Stomach (tissue), 9 donors: Measurements from ENCODE around the gene GAL3ST3. TPM values are rescaled to one million over a fixed set of nuclear protein-coding genes. Genes with fewer than 3 reads are reported as not detected.

Experiments used
- DNase-seq, 2 donors: peaks; one replicate each; pipeline versions ENCODE4 v3.0.0 to v3.0.0-alpha.2; 2013 to 2019
- H3K27ac ChIP-seq, 5 donors: fragments of 200-600 bp in 4 of 5; sonication (generic) in 4 of 5; one replicate each; pipeline ENCODE4 v1.5.1; 2013 to 2019; ENCODE audit warnings: mild to moderate bottlenecking in 1 of 5, moderate library complexity in 1 of 5
- H3K27me3 ChIP-seq, 3 donors: fragments of 200-600 bp; sonication (generic); one replicate each; pipeline ENCODE4 v1.5.1; 2017 to 2019; ENCODE audit warnings: mixed run types in 1 of 3
- H3K36me3 ChIP-seq, 4 donors: fragments of 200-600 bp; sonication (generic); 1 replicate in 3 of 4; 2 replicates in 1 of 4; pipeline ENCODE4 v1.5.1; 2016 to 2019
- H3K4me1 ChIP-seq, 4 donors: fragments of 200-600 bp; sonication (generic); one replicate each; pipeline ENCODE4 v1.5.1; 2016 to 2019
- H3K4me3 ChIP-seq, 4 donors: fragments of 200-600 bp; sonication (generic) in 3 of 4; one replicate each; pipeline ENCODE4 v1.5.1; 2016 to 2019; ENCODE audit warnings: mild to moderate bottlenecking in 1 of 4
- H3K9me3 ChIP-seq, 4 donors: fragments of 200-600 bp; sonication (generic); one replicate each; pipeline ENCODE4 v1.5.1; 2016 to 2019
- CTCF ChIP-seq, 7 experiments: fragments of 450-650 bp in 4 of 7; fragments of 200-600 bp in 3 of 7; sonication (generic) in 3 of 7; IDR thresholded peaks; one replicate each; pipeline ENCODE4 v1.5.1; 2016 to 2019; ENCODE audit warnings: antibody characterized with exemption in 7 of 7, control low read depth in 2 of 7, mild to moderate bottlenecking in 1 of 7
- EP300 ChIP-seq: sonication (generic); formaldehyde crosslinking; IDR thresholded peaks from one replicate; pipeline ENCODE4 v1.6.1; 2017; ENCODE audit warnings: antibody characterized with exemption
- POLR2A ChIP-seq, 4 donors: fragments of 450-650 bp; IDR thresholded peaks; one replicate each; pipeline ENCODE4 v1.6.1; 2016; ENCODE audit warnings: antibody characterized with exemption in 4 of 4, control low read depth in 2 of 4, mild to moderate bottlenecking in 1 of 4, moderate library complexity in 1 of 4
- POLR2AphosphoS5 ChIP-seq, 3 donors: sonication (generic); formaldehyde crosslinking; IDR thresholded peaks; one replicate each; pipeline ENCODE4 v1.6.1; 2016; ENCODE audit warnings: antibody characterized with exemption in 3 of 3
- WGBS, 5 donors: extraction: QIAGEN DNeasy Blood & Tissue Kit in 3 of 5; methylation state at CpG; one replicate each; pipeline versions ENCODE4 v1.1.5 to v1.1.7; 2013 to 2018; 5-methylcytosine and 5-hydroxymethylcytosine counted together
- intact Hi-C: fragments of 100-400 bp; cut with DNase I; formaldehyde crosslinking; loops from one replicate; pipeline ENCODE4 v1.15.1; 2023; ENCODE audit warnings: low total_unique reads
- polyA plus RNA-seq, 3 donors: library from polyadenylated mRNA; stranded (reverse); fragments of 200-250 nt; gene quantifications; one replicate each; pipeline ENCODE4 v1.2.3, GENCODE V29; 2013
- total RNA-seq, 5 donors: library from RNA; depleted of rRNA; stranded (reverse); fragments of >200 nt; gene quantifications; one replicate each; pipeline versions ENCODE4 v1.1.0 to v1.2.3, GENCODE V29; 2014 to 2016
- donor health status: healthy with polysubstance abuse.
- donor health status: Bipolar disorder and iron deficiency.
- donor health status: healthy.

The GAL3ST3 gene
- total and polyA plus RNA-seq, 8 donors: not detected

- Histone ChIP-seq H3K36me3 (peaks cover 53 to 64% (median 64%) of the 10 kb centered on the region in 4 donors), H3K27ac (peak overlapping the region in 4 of 5 donors; percentile 90 to 99 (median 95)), H3K27me3 (no peaks in the 10 kb centered on the region), H3K9me3 (no peaks in the 10 kb centered on the region), H3K4me3 (no peak overlapping the region), H3K4me1 (peaks cover 28 to 48% (median 47%) of the 10 kb centered on the region in 4 donors)
- DNase-seq: no peak
- WGBS, 5 donors: 75 to 100% (median 88%) methylated on average over 4 of the region's 4 CpGs
- TF ChIP-seq POLR2A (IDR thresholded peaks at IDR 0.05): no peak
- TF ChIP-seq POLR2AphosphoS5 (IDR thresholded peaks at IDR 0.05): no peak
- no peak for TF ChIP-seq EP300
- no peak for TF ChIP-seq CTCF (IDR thresholded peaks at IDR 0.05)
- intact Hi-C loops: no loop called here
Observed at GRCh38 chr11:66067640-66068039, 18.7 kb upstream of the GAL3ST3 start.

GRCh38 chr11:66066751-66067150, 17.8 kb upstream of the GAL3ST3 start:
- TF ChIP-seq CTCF (IDR thresholded peaks at IDR 0.05): no peak
- TF ChIP-seq EP300: no peak
- TF ChIP-seq POLR2A (IDR thresholded peaks at IDR 0.05): no peak
- no peak for TF ChIP-seq POLR2AphosphoS5 (IDR thresholded peaks at IDR 0.05)
- 71 to 88% (median 78%) methylated on average over 3 of the region's 3 CpGs for WGBS, 5 donors
- no peaks in the 10 kb centered on the region for H3K9me3 ChIP-seq
- peaks cover 26 to 41% (median 39%) of the 10 kb centered on the region in 4 donors for H3K4me1 ChIP-seq
- peaks cover 60 to 73% (median 73%) of the 10 kb centered on the region in 4 donors for H3K36me3 ChIP-seq
- intact Hi-C loops: no loop called here
- H3K4me3 ChIP-seq: no peak overlapping the region
- peak overlapping the region in 2 of 5 donors; percentile 2 to 48 for H3K27ac ChIP-seq
- no peak for DNase-seq
- no peaks in the 10 kb centered on the region for H3K27me3 ChIP-seq

GRCh38 chr11:66064571-66064970, 15.6 kb upstream of the GAL3ST3 start:
- Histone ChIP-seq H3K36me3 (peaks cover 82 to 95% (median 94%) of the 10 kb centered on the region in 4 donors), H3K27ac (no peak overlapping the region), H3K4me3 (no peak overlapping the region), H3K4me1 (peaks cover 19 to 26% (median 25%) of the 10 kb centered on the region in 4 donors), H3K9me3 (no peaks in the 10 kb centered on the region), H3K27me3 (no peaks in the 10 kb centered on the region)
- TF ChIP-seq POLR2AphosphoS5 (IDR thresholded peaks at IDR 0.05): no peak
- no peak for TF ChIP-seq EP300
- no peak for TF ChIP-seq CTCF (IDR thresholded peaks at IDR 0.05)
- TF ChIP-seq POLR2A (IDR thresholded peaks at IDR 0.05): no peak
- intact Hi-C loops: no loop called here
- no peak for DNase-seq
- WGBS, 5 donors: 97 to 100% (median 100%) methylated on average over 1 of the region's 1 CpG

- H3K36me3 ChIP-seq: peaks cover 88 to 100% (median 100%) of the 10 kb centered on the region in 4 donors
- no peaks in the 10 kb centered on the region for H3K27me3 ChIP-seq
- H3K9me3 ChIP-seq: no peaks in the 10 kb centered on the region
- peaks cover 12 to 19% (median 19%) of the 10 kb centered on the region in 4 donors for H3K4me1 ChIP-seq
- H3K27ac ChIP-seq: no peak overlapping the region
- intact Hi-C loops: no loop called here
- no peak for TF ChIP-seq CTCF (IDR thresholded peaks at IDR 0.05)
- WGBS, 5 donors: 94 to 98% (median 98%) methylated on average over 2 of the region's 2 CpGs
- H3K4me3 ChIP-seq: no peak overlapping the region
- DNase-seq: no peak
Observed at GRCh38 chr11:66063900-66064299, 14.9 kb upstream of the GAL3ST3 start.
